T47D (cell line): ENCODE data around the gene KCNJ1.

Source experiments
- DNase-seq, 2 experiments: peaks; one replicate each; pipeline versions ENCODE4 v3.0.0 to v3.0.0-alpha.2; 2011 to 2012; ENCODE audit warnings: low read depth in 1 of 2, low spot score in 1 of 2
- JUND ChIP-seq: IDR thresholded peaks from 2 replicates; pipeline ENCODE4 v1.6.1; 2012; ENCODE audit warnings: low read depth
- in situ Hi-C: cut with HindIII; loops from 2 replicates; pipeline ENCODE4 v1.10.0; 2016; ENCODE audit warnings: low sequenced_read_pairs, low pct_unique_long_range_greater_than_20kb

KCNJ1 gene

DNA sequence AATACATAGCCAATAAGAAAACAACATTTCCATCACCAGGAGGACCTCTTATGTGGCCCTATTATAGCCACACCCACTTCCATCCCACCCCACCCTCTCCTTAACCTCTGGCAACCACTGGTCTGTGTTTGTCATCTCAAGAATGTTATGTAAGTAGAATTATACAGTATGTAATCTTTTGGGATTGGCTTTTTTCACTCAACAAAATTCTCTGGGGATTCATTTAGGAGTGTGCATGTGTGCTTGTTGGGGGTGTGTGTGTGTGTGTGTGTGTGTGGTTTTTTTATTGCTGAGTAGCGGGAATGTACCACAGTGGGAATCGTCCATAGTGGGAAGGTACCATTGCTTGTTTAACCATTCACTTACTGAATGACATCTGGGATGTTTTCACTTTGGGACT, 29.3 kb upstream of the KCNJ1 start:
- no peak for DNase-seq
- TF ChIP-seq JUND: no peak
- in situ Hi-C loops: no loop called here

DNA sequence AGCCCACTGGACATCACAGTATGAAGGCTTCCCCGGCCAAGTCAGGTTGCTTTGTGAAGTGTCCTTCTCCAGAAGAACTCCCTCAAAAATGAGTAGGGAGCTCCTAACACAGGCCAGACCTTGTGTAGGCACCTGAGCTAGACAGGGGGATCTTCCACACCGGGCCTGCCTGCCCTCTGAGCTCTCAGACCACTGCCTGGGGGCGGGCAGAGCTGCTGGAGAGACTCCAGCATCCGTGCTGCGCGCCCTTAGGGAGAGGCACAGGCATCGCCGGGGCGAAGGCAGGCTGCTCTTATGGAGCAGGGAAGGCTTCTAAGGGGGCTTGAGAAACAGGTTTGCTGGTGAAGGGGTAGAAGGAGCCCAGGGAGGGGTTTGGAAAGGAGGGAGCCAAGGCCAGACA, 28.4 kb upstream of the KCNJ1 start:
- DNase-seq: no peak
- in situ Hi-C loops: no loop called here
- no peak for TF ChIP-seq JUND

DNA sequence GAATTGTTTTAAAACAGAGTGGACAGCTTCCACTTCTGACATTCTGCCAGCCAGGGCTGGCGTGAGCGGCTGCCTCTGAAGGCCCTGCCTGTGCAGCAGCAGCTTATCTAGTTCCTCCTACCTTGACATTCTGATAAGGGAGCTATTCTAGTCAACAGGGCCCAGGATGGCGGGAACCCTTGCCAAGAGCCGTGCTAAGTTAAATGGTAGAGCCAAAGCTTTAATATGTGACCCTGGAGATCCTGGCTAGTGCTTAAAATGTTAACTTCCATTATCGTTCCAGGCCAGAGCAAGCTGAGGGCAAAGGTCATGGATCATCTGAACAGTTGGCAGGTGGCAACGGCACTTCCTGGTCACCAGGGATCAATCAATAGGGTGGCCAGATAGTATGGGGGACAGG, 27.6 kb upstream of the KCNJ1 start:
- no peak for DNase-seq
- in situ Hi-C loops: loop anchor here (5.0 kb wide), 1 partner anchor 73 kb away; no protein-coding TSS in a partner anchor
- TF ChIP-seq JUND: no peak

DNA sequence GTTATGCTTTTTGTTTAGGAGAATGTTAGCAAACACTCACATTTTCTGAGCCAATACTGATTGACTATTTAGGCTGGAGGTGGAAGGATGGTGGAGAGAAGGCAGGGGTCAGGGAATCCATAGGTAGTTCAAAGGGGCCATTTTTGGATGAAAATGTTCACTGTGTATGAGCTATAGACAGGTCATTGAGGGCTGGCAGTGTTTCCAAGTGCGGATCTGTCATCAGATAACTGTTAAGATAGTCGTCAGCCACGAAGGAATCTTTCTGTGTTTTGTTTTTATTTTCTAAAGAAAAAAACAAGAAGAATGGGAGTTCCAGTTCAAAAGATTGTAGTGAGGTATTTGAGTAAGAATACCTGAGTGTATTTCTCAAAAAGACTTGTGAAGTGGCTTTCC, 27.2 kb upstream of the KCNJ1 start:
- no peak for DNase-seq
- no peak for TF ChIP-seq JUND
- in situ Hi-C loops: loop anchor here (5.0 kb wide), 1 partner anchor 73 kb away; no protein-coding TSS in a partner anchor

DNA sequence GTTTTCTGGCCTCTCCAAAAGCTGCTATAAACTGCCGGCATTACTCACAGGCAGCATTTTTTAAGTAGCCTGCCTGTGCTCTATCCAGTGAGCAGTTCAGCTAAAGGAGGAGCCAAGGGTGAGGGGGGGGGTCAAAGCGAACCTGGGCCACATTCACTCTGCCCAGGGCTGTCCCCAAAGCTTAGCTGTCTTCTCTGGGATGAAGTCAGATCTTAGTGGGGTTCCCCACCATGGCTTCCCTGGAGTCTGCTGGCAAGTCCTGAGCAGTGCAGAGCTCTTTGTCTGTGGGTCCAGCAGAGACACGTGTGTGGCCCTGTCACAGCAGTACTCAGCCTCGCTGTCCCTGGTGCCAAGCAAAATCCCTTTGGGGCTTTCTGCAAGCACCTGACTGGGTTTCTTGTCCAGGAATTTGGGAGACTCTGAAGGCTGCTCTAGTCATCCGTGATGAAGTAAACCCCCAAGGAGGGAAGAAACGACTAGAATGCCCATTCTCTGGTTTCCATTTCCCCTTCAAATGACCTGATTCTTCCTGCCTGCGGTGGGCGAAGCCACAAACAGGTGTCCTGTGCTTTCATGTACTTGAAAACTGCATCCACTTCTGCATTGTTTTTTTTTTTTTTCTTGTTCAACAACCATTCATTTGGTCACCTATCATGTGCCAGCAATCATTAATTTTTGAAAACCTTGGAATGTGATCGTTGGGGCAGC, 26.6 kb upstream of the KCNJ1 start:
- TF ChIP-seq JUND: no peak
- in situ Hi-C loops: loop anchor here (5.0 kb wide), 1 partner anchor 74 kb away; no protein-coding TSS in a partner anchor
- no peak for DNase-seq

DNA sequence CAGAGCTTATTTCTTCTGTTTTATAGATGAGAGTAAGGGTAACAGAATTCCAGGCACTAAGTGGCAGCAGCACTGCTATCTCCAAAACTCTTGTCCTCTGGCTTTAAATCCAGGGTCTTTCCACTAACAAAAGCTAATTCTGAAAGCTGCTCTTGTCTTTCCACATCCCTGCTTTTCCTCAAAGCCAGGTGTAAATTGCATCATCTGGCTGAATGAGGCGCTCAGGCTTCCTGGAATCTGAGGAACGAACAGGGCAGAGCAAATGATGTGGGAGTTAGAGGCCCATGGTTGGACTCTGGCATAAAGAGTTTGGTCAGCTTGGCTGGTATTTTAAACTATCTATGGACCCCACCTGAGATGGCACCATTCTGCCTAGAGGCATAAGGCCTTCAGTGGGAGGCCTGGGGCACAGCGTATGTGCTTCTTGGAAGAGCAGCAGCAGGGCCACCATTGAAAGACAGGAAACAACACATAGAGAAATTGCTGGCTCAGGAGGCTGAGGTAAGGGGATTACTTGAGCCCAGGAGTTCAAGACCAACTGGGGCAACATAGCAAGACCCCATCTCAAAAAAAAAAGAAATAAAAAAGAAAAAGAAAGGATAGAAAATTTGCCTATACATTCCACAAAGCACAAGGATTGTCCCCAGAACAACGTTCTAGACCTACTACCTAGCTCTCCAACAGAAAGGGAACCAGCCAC, 25.9 kb upstream of the KCNJ1 start:
- in situ Hi-C loops: loop anchor here (5.0 kb wide), 1 partner anchor 74 kb away; no protein-coding TSS in a partner anchor
- no peak for TF ChIP-seq JUND

DNA sequence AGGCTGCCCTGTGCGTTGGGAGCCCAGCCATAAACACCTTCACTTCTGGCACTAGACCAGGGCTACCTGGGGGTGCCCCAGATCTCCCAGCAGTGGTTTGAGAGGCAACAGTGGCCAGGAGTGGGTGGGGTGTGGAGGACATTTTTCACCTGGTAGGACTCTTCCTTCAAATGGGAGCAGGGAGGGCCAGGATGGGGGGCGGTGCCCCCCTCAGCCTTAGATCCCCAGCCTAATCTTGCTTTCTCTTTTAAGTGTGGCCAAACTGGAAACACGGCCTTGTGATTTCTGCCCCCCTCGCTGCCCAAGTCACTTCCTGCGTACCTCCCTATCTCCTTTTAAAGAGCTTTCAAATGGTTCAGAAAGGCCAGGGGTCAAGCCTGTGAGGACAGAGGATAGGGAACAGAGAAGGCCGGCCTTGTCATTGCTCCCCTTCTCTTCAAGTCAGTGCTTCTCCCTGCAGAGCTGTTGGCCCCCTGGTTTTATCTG, 24.9 kb upstream of the KCNJ1 start:
- no peak for TF ChIP-seq JUND
- in situ Hi-C loops: loop anchor here (5.0 kb wide), 1 partner anchor 75 kb away; no protein-coding TSS in a partner anchor

More for the DNA sequence above, 25.9 kb upstream of the KCNJ1 start:
- DNase-seq: no peak

DNA sequence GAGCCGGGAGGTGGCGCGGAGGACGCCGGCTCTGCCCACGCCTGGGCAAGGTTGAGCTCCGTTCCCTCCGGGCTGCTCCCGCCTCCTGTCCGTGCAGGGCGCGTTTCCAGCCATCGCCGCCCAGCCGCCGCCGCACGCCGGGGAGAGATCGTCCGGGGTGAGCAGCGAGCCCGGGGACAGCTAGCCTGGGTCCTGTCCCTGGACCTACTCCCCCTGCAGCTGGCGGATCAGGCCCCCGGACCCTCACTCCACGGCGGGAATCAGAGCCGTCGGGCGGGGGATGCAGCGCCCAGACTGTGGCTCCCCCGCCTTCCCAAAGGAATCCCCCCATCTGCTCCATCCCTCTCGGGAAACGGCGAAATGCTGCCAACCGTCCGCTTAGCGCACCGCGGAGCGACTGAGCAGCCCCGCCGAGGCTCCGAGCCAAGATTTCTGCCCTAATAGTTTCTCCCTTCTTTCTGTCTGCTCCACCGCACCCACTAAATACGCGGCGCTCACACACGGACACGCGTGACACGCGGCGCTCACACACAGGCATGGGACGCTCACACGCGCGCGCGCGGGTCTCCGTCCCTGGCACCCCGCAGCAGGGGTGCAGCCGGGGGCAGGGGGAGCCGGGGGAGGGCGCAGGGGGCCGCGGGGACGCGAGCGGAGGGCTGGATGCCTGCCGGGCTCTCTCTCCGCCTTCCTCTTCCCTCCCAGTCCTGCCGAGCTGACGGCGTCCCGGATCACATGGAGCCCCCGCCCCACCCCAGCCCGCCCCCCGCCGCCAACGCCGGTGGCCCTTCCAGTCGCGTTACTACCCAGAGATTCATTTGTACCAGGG, 23.7 kb upstream of the KCNJ1 start, which contains the start of gene KCNJ5:
Gene KCNJ5 (plus strand): TSS at position 814 of the 826 bp plus-strand sequence. CDS start 19,918 bp downstream, outside the sequence.
- in situ Hi-C loops: loop anchor here (5.0 kb wide), 1 partner anchor 77 kb away; no protein-coding TSS in a partner anchor
- TF ChIP-seq JUND: no peak
- peak; percentile 58 to 63 for DNase-seq

More for the DNA sequence above, 24.9 kb upstream of the KCNJ1 start:
- no peak for DNase-seq

DNA sequence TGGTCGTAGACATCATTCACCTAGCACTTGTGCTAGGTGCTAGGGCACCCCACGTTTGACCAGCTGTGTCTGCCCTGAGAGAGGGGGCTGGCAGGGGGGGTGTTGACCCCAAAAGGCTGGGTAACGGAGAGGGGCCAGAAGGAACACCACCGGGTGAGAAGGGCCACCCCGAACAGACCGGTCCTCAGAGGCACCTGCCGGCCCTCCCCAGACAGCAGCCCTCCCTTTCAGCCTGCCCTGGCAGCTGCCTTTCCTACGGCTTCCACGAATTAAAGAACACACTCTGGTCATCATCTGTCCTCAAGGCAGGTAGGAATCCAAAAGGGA, 23.1 kb upstream of the KCNJ1 start:
- no peak for DNase-seq
- in situ Hi-C loops: loop anchor here (5.0 kb wide), 1 partner anchor 77 kb away; no protein-coding TSS in a partner anchor
- TF ChIP-seq JUND: no peak

DNA sequence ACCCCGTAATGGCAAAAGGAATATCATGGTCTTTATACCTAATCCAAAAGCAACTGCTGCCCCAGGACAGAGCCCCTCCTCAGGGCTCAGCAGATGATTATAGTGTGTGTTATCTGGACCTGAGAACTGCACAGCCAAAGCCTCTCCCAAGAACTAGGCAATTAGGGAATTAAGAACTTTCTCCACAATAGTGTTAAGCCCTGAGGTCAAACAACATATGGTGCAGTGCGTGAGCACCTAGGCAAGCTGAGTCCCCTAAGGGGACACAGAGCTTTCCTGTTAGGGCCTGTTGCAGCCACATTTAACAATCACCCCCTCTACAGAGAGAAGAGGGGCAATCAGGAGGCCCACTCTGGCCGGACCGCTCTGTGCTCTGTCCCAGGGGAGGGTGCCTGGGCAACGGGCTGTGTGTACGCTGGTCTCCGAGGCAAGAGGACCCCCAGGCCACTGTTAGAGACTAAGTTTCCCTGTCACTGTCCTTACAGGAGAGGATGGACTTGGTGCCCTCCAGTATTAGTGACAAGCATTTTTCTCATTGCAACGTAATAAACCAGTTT, 22.6 kb upstream of the KCNJ1 start:
- no peak for TF ChIP-seq JUND
- in situ Hi-C loops: loop anchor here (5.0 kb wide), 1 partner anchor 78 kb away; no protein-coding TSS in a partner anchor

DNA sequence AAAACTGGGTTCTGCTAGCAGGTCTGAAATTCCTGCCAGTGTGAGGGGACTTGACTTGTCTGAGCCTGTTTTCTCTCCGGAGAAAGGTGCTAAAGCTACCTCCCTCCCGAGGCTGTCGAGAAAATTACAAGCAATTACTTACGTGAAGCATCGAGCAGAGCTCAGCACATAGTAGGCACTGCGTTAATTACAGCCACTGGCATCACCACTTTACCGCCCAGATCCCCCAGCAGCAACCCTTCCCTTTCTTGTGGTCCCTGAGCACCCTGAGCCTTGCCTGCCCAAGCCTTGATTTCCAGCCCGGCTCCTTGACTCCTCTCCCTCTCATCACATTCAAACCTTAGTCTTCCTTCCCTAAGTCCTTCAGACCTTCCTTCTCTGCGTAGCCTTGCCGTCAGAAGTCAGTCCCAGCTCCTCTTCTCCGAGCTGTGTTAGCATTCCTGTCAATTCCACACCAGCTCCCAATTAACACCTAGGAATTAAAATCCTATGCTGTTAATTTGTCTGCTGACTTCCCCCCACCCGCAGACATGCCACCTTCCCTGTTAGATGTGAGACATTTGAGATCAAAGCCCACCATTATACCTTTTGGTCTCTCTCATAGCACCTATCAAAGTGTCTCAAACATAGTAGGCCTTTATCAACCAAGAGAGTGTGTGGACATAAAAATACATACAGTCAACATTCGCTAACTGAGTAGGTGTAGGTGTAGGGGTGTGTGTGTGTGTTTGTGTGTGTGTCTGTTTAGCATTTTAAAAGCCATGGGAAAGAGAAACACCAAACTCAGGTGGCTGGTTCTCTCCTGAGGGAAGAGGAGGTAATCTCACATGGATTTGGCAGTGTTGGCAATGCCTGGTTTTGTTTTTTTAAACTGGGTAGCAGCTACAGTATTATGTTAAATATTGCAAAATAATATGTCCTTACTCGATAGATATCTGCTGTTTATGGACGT, 21.2 kb upstream of the KCNJ1 start:
- DNase-seq: no peak

More for the DNA sequence above, 22.6 kb upstream of the KCNJ1 start:
- no peak for DNase-seq

More for the DNA sequence above, 21.2 kb upstream of the KCNJ1 start:
- TF ChIP-seq JUND: no peak
- in situ Hi-C loops: no loop called here
